Breast epithelium (tissue), 3 donors: ENCODE results near the gene DCX.

Experiments
- POLR2A ChIP-seq: fragments of 450-650 bp; IDR thresholded peaks from one replicate; pipeline ENCODE4 v1.6.1; 2016; ENCODE audit warnings: antibody characterized with exemption, mild to moderate bottlenecking, moderate library complexity
- POLR2AphosphoS5 ChIP-seq, 3 donors: sonication (generic); formaldehyde crosslinking; IDR thresholded peaks; one replicate each; pipeline ENCODE4 v1.6.1; 2017; ENCODE audit warnings: antibody characterized with exemption in 3 of 3
- TF ChIP-seq, protein P1 (sequence below), 3 donors: fragments of 450-650 bp; IDR thresholded peaks; one replicate each; pipeline ENCODE4 v1.5.1; 2016 to 2017; ENCODE audit warnings: antibody characterized with exemption in 3 of 3, mild to moderate bottlenecking in 3 of 3, moderate library complexity in 3 of 3

DNA sequence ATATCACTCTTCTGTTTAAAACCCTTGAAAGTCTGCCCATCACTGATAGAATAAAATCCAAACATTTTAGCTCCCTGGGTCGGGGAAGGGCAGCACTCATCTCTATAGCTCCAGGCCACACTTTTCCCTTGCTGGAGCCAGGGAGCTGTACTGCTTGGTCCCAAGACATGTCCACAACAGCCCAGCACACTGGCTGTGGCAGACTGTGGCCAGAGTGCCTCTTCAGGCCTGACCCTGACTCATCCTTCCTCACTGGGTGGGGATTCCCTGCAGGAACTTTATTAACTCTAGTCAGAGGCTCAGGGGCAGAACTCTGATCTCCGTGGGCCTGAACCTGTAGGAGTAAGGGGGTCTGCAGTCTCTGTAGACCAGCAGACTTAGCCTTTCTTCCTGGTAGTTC is 71.9 kb downstream of the DCX start:
- TF ChIP-seq POLR2AphosphoS5 (IDR thresholded peaks at IDR 0.05), result no peak
- TF ChIP-seq, protein P1, sequence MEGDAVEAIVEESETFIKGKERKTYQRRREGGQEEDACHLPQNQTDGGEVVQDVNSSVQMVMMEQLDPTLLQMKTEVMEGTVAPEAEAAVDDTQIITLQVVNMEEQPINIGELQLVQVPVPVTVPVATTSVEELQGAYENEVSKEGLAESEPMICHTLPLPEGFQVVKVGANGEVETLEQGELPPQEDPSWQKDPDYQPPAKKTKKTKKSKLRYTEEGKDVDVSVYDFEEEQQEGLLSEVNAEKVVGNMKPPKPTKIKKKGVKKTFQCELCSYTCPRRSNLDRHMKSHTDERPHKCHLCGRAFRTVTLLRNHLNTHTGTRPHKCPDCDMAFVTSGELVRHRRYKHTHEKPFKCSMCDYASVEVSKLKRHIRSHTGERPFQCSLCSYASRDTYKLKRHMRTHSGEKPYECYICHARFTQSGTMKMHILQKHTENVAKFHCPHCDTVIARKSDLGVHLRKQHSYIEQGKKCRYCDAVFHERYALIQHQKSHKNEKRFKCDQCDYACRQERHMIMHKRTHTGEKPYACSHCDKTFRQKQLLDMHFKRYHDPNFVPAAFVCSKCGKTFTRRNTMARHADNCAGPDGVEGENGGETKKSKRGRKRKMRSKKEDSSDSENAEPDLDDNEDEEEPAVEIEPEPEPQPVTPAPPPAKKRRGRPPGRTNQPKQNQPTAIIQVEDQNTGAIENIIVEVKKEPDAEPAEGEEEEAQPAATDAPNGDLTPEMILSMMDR (IDR thresholded peaks at IDR 0.05), result no peak
- no peak for TF ChIP-seq POLR2A
